ENCODE data around the gene SELENOK. TPM values are rescaled to one million over a fixed set of nuclear protein-coding genes. Genes with fewer than 3 reads are reported as not detected.

SELENOK gene
- total and polyA plus RNA-seq, 2 of the 13 experiments (the other 11 are each of a cell fraction or from before 2014, with no cell fraction given), result 67.0 to 81.0 TPM

GRCh38 chr3:53846134-53846850 is 45.4 kb downstream of the SELENOK start, which contains the start of the genes CHDH and IL17RB (continued):
- no peak for TF ChIP-seq SMAD9 (CRISPR knock-in tag; IDR thresholded peaks at IDR 0.05)
- TF ChIP-seq ZNF407 (CRISPR knock-in tag; IDR thresholded peaks at IDR 0.05; ENCODE audit: not compliant biosample characterization), result no peak
- TF ChIP-seq RORA (CRISPR knock-in tag; IDR thresholded peaks at IDR 0.05), result no peak
- no peak for TF ChIP-seq ZNF10 (CRISPR knock-in tag; IDR thresholded peaks at IDR 0.05; ENCODE audit: borderline replicate concordance, low read depth)
- peak; percentile 10; the same call in 1 of the 2 replicates for TF ChIP-seq ZNF281 (CRISPR knock-in tag; IDR thresholded peaks at IDR 0.05; ENCODE audit: borderline replicate concordance)
- TF ChIP-seq PHF21A (CRISPR knock-in tag; IDR thresholded peaks at IDR 0.05), result peak; percentile 60; the same call in 1 of the 2 replicates
- TF ChIP-seq ZNF781 (CRISPR knock-in tag; IDR thresholded peaks at IDR 0.05; ENCODE audit: borderline replicate concordance, not compliant biosample characterization), result no peak
- TF ChIP-seq NR3C1 (CRISPR knock-in tag; IDR thresholded peaks at IDR 0.05), result no peak
- TF ChIP-seq GATA4 (IDR thresholded peaks at IDR 0.05; ENCODE audit: borderline replicate concordance, low read depth), result peak; percentile 72; the same call in 1 of the 2 replicates
- no peak for TF ChIP-seq ZSCAN22 (CRISPR knock-in tag; IDR thresholded peaks at IDR 0.05)
- no peak for TF ChIP-seq ZFP41 (CRISPR knock-in tag; IDR thresholded peaks at IDR 0.05; ENCODE audit: borderline replicate concordance)
- TF ChIP-seq, protein P1, sequence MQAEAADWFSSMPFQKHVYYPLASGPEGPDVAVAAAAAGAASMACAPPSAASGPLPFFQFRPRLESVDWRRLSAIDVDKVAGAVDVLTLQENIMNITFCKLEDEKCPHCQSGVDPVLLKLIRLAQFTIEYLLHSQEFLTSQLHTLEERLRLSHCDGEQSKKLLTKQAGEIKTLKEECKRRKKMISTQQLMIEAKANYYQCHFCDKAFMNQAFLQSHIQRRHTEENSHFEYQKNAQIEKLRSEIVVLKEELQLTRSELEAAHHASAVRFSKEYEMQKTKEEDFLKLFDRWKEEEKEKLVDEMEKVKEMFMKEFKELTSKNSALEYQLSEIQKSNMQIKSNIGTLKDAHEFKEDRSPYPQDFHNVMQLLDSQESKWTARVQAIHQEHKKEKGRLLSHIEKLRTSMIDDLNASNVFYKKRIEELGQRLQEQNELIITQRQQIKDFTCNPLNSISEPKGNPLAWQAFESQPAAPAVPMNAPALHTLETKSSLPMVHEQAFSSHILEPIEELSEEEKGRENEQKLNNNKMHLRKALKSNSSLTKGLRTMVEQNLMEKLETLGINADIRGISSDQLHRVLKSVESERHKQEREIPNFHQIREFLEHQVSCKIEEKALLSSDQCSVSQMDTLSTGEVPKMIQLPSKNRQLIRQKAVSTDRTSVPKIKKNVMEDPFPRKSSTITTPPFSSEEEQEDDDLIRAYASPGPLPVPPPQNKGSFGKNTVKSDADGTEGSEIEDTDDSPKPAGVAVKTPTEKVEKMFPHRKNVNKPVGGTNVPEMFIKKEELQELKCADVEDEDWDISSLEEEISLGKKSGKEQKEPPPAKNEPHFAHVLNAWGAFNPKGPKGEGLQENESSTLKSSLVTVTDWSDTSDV (CRISPR knock-in tag; IDR thresholded peaks at IDR 0.05), result peak; percentile 97
- TF ChIP-seq NFRKB (IDR thresholded peaks at IDR 0.05), result no peak
- no peak for TF ChIP-seq GLI4 (CRISPR knock-in tag; IDR thresholded peaks at IDR 0.05; ENCODE audit: borderline replicate concordance)
- no peak for TF ChIP-seq ZNF550 (CRISPR knock-in tag; IDR thresholded peaks at IDR 0.05; ENCODE audit: borderline replicate concordance)
